ENCODE data around the gene TSR3.

The TSR3 gene

GRCh38 chr16:1317479-1318267, 34.0 kb downstream of the TSR3 start:
- ChIA-PET CTCF (interaction anchor here (1.3 to 1.8 kb wide), 3 partner anchors 17 to 45 kb away, joined by 3 to 5 read pairs (median 4); no protein-coding TSS in a partner anchor), POLR2A (interaction anchor here (0.6 kb wide), 1 partner anchor 47 kb away, joined by 3 read pairs; no protein-coding TSS in a partner anchor)
- TF ChIP-seq CTCF (IDR thresholded peaks at IDR 0.05; ENCODE audit: control extremely low read depth, extremely low read depth, low read depth, missing control alignments), result no peak
- no peak for DNase-seq (ENCODE audit: extremely low spot score)

GRCh38 chr16:1316033-1316405, 35.7 kb downstream of the TSR3 start:
- TF ChIP-seq CTCF (IDR thresholded peaks at IDR 0.05; ENCODE audit: control extremely low read depth, extremely low read depth, low read depth, missing control alignments), result no peak
- ChIA-PET CTCF (interaction anchor here (0.9 to 1.7 kb wide), 4 partner anchors 11 to 26 kb away, joined by 3 to 5 read pairs (median 3); no protein-coding TSS in a partner anchor), POLR2A (no interaction called here)
- DNase-seq (ENCODE audit: extremely low spot score), result no peak

GRCh38 chr16:1315081-1316032, 36.3 kb downstream of the TSR3 start:
- ChIA-PET CTCF (interaction anchor here (0.9 to 1.7 kb wide), 4 partner anchors 10 to 26 kb away, joined by 3 to 5 read pairs (median 3); no protein-coding TSS in a partner anchor), POLR2A (no interaction called here)
- no peak for TF ChIP-seq CTCF (IDR thresholded peaks at IDR 0.05; ENCODE audit: control extremely low read depth, extremely low read depth, low read depth, missing control alignments)

GRCh38 chr16:1314399-1315068, 37.1 kb downstream of the TSR3 start:
- ChIA-PET CTCF (no interaction called here), POLR2A (no interaction called here)
- DNase-seq (ENCODE audit: extremely low spot score), result no peak
- TF ChIP-seq CTCF (IDR thresholded peaks at IDR 0.05; ENCODE audit: control extremely low read depth, extremely low read depth, low read depth, missing control alignments), result no peak

More at GRCh38 chr16:1315081-1316032, 36.3 kb downstream of the TSR3 start:
- DNase-seq (ENCODE audit: extremely low spot score), result no peak

GRCh38 chr16:1313721-1314369, 37.8 kb downstream of the TSR3 start:
- no peak for TF ChIP-seq CTCF (IDR thresholded peaks at IDR 0.05; ENCODE audit: control extremely low read depth, extremely low read depth, low read depth, missing control alignments)
- no peak for DNase-seq (ENCODE audit: extremely low spot score)
- POLR2A ChIA-PET, result no interaction called here
- CTCF ChIA-PET, result interaction anchor here (2.0 kb wide), 1 partner anchor 17 kb away, joined by 7 read pairs; no protein-coding TSS in a partner anchor

All from GM10248 (cell line).